K562 (cell line): ENCODE measurements around the gene GPR3. TPM values are rescaled to one million over a fixed set of nuclear protein-coding genes. Genes with fewer than 3 reads are reported as not detected.

Experiments
- DACH1 ChIP-seq: fragments of 450-650 bp; IDR thresholded peaks from 2 replicates; pipeline ENCODE4 v1.6.1; 2018; ENCODE audit not compliant: partially characterized antibody
- EGR1 ChIP-seq: fragments of 450-650 bp; conservative IDR thresholded peaks from 2 replicates; pipeline ENCODE4 v1.6.1; 2017; ENCODE audit warnings: mild to moderate bottlenecking
- HNRNPL ChIP-seq: fragments of 200-400 bp; formaldehyde crosslinking; IDR thresholded peaks from 2 replicates; pipeline ENCODE4 v1.6.1; 2017; ENCODE audit warnings: low read depth, mild to moderate bottlenecking, low read length
- HNRNPLL ChIP-seq: fragments of 200-400 bp; formaldehyde crosslinking; IDR thresholded peaks from 2 replicates; pipeline ENCODE4 v1.6.1; 2017; ENCODE audit warnings: low read length, low read depth, mild to moderate bottlenecking; ENCODE audit not compliant: poor library complexity, severe bottlenecking
- KAT2B ChIP-seq: IDR thresholded peaks from one replicate; pipeline ENCODE4 v1.6.1; 2012; ENCODE audit warnings: low read depth, mild to moderate bottlenecking, control low read depth, inconsistent platforms, low read length, moderate library complexity
- POLR2AphosphoS2 ChIP-seq: IDR thresholded peaks from 2 replicates; pipeline ENCODE4 v1.6.1; 2012; ENCODE audit warnings: low read length, improper control_type of control experiment
- PTBP1 ChIP-seq: fragments of 200-400 bp; formaldehyde crosslinking; IDR thresholded peaks from 2 replicates; pipeline ENCODE4 v1.6.1; 2017; ENCODE audit warnings: low read depth, low read length
- RBFOX2 ChIP-seq: fragments of 200-400 bp; formaldehyde crosslinking; IDR thresholded peaks from 2 replicates; pipeline ENCODE4 v1.6.1; 2017; ENCODE audit warnings: low read depth, mild to moderate bottlenecking, low read length, moderate library complexity
- SRF ChIP-seq, 2 experiments: fragments of 250-450, 450-650 bp in 1 of 2; sonication (Bioruptor Pico) in 1 of 2; sonication (generic) in 1 of 2; formaldehyde crosslinking; IDR thresholded peaks; 2 replicates each; pipeline versions ENCODE4 v1.5.0 to v1.5.1; 2020 to 2022; ENCODE audit warnings: mild to moderate bottlenecking in 1 of 2, missing genetic modification reagents in 1 of 2
- THRAP3 ChIP-seq: fragments of 450-650 bp; IDR thresholded peaks from 2 replicates; pipeline ENCODE4 v1.6.1; 2016; ENCODE audit warnings: mild to moderate bottlenecking, inconsistent platforms, borderline replicate concordance
- ZBTB7A ChIP-seq: IDR thresholded peaks from 2 replicates; pipeline ENCODE4 v1.6.1; 2011; ENCODE audit warnings: low read depth, mild to moderate bottlenecking, low read length, moderate library complexity, borderline replicate concordance; ENCODE audit not compliant: control insufficient read depth
- ZFP30 ChIP-seq: fragments of 250-450 bp; sonication (Bioruptor Pico); IDR thresholded peaks from 2 replicates; pipeline ENCODE4 v1.8.0; 2022; ENCODE audit warnings: moderate library complexity, mild to moderate bottlenecking, inconsistent platforms, borderline replicate concordance
- ZNF175 ChIP-seq: fragments of 200-800 bp; sonication (Bioruptor generic); IDR thresholded peaks from 2 replicates; pipeline ENCODE4 v1.6.1; 2016; ENCODE audit warnings: low read depth, mild to moderate bottlenecking, missing genetic modification characterization, missing compliant biosample characterization
- ZNF316 ChIP-seq: fragments of 450-650 bp; IDR thresholded peaks from 2 replicates; pipeline ENCODE4 v1.6.1; 2016
- ZNF717 ChIP-seq: fragments of 250-450 bp; sonication (Bioruptor Pico); IDR thresholded peaks from 2 replicates; pipeline ENCODE4 v1.5.0; 2021
- polyA plus RNA-seq, 8 experiments: library from polyadenylated mRNA; depleted of rRNA in 4 of 8; stranded (reverse) in 5 of 8; unstranded in 3 of 8; fragments of >200 nt; fragmentation: Nextera tagmentation in 2 of 8; fragmentation: Illumina TruSeq in 1 of 8; extraction: Ambion mirVana in 2 of 8; extraction: Trizol in 1 of 8; gene quantifications; 2 replicates each; pipeline versions ENCODE4 v1.2.1 to v1.2.3, GENCODE V29; 2011 to 2014; ENCODE audit warnings: inconsistent platforms in 1 of 8, missing spikeins in 1 of 8
- total RNA-seq, 7 experiments: library from RNA; depleted of rRNA in 6 of 7; stranded (reverse); fragments of >200 nt in 6 of 7; fragmentation: Illumina TruSeq in 2 of 7; extraction: Trizol in 2 of 7; gene quantifications; 2 replicates each; pipeline versions ENCODE4 v1.2.1 to v1.2.3, GENCODE V29; 2011 to 2021; ENCODE audit warnings: low replicate concordance in 1 of 7
- TF ChIP-seq, protein P1 (sequence below): fragments of 450-650 bp; IDR thresholded peaks from 2 replicates; pipeline ENCODE4 v1.6.1; 2017; ENCODE audit warnings: antibody characterized with exemption, mild to moderate bottlenecking
- TF ChIP-seq, protein P2 (sequence below): sonication (generic); IDR thresholded peaks from 2 replicates; pipeline ENCODE4 v1.6.1; 2016
- TF ChIP-seq, protein P3 (sequence below): fragments of 450-650 bp; IDR thresholded peaks from 2 replicates; pipeline ENCODE4 v1.6.1; 2016; ENCODE audit warnings: antibody characterized with exemption
- TF ChIP-seq, protein P4 (sequence below): sonication (generic); formaldehyde crosslinking; IDR thresholded peaks from 2 replicates; pipeline ENCODE4 v1.8.0; 2023; ENCODE audit warnings: mild to moderate bottlenecking, missing genetic modification reagents

GPR3 gene
- total and polyA plus RNA-seq, 9 of the 15 experiments (the other 6 are each of a cell fraction or from before 2014, with no cell fraction given), result 0.24 to 11.5 (median 3.7) TPM

DNA sequence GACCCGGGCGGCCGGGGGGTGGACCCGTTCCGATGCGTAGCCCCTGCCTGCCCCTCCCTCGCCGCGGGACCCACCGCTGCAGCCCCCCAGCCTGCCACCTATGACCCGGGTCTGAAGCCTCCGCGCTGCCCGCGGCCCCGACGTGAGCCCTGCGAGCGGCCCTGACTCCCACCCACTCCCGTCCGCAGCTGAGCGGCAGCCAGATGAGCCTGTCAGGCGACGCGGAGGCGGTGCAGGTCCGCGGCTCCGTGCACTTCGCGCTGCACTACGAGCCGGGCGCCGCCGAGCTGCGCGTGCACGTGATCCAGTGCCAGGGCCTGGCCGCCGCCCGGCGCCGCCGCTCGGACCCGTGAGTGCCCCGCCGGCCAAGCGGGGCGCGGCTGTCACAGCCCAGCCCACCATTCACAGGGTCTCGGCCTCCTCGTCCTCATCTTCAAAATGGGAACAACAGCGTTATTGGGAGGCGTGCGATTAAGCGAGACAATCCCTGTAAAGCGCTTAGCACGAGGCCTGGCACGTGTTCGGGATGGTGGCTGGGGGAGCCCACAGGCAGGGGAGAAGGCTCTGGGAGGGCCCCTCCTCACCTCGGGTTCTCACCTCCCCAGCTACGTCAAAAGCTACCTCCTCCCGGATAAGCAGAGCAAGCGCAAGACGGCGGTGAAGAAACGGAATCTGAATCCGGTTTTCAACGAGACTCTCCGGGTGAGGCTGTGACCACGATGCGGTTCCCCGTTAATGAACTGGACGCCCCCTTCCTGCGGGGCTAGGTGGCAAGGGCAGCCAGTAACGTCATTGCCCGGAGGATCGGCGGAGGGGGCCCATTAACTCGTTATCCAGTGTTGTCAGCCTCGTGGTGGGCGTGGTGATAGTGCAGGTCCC lies 42.4 kb upstream of the GPR3 start (continued):
- TF ChIP-seq, protein P1, sequence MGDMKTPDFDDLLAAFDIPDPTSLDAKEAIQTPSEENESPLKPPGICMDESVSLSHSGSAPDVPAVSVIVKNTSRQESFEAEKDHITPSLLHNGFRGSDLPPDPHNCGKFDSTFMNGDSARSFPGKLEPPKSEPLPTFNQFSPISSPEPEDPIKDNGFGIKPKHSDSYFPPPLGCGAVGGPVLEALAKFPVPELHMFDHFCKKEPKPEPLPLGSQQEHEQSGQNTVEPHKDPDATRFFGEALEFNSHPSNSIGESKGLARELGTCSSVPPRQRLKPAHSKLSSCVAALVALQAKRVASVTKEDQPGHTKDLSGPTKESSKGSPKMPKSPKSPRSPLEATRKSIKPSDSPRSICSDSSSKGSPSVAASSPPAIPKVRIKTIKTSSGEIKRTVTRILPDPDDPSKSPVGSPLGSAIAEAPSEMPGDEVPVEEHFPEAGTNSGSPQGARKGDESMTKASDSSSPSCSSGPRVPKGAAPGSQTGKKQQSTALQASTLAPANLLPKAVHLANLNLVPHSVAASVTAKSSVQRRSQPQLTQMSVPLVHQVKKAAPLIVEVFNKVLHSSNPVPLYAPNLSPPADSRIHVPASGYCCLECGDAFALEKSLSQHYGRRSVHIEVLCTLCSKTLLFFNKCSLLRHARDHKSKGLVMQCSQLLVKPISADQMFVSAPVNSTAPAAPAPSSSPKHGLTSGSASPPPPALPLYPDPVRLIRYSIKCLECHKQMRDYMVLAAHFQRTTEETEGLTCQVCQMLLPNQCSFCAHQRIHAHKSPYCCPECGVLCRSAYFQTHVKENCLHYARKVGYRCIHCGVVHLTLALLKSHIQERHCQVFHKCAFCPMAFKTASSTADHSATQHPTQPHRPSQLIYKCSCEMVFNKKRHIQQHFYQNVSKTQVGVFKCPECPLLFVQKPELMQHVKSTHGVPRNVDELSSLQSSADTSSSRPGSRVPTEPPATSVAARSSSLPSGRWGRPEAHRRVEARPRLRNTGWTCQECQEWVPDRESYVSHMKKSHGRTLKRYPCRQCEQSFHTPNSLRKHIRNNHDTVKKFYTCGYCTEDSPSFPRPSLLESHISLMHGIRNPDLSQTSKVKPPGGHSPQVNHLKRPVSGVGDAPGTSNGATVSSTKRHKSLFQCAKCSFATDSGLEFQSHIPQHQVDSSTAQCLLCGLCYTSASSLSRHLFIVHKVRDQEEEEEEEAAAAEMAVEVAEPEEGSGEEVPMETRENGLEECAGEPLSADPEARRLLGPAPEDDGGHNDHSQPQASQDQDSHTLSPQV, result no peak
- TF ChIP-seq, protein P2, sequence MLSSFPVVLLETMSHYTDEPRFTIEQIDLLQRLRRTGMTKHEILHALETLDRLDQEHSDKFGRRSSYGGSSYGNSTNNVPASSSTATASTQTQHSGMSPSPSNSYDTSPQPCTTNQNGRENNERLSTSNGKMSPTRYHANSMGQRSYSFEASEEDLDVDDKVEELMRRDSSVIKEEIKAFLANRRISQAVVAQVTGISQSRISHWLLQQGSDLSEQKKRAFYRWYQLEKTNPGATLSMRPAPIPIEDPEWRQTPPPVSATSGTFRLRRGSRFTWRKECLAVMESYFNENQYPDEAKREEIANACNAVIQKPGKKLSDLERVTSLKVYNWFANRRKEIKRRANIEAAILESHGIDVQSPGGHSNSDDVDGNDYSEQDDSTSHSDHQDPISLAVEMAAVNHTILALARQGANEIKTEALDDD, result no peak
- 0 out of 2 replicates have a peak, but pooled peaks have one; percentile 13 for TF ChIP-seq THRAP3
- TF ChIP-seq ZBTB7A, result no peak
- no peak for TF ChIP-seq KAT2B
- TF ChIP-seq, protein P3, sequence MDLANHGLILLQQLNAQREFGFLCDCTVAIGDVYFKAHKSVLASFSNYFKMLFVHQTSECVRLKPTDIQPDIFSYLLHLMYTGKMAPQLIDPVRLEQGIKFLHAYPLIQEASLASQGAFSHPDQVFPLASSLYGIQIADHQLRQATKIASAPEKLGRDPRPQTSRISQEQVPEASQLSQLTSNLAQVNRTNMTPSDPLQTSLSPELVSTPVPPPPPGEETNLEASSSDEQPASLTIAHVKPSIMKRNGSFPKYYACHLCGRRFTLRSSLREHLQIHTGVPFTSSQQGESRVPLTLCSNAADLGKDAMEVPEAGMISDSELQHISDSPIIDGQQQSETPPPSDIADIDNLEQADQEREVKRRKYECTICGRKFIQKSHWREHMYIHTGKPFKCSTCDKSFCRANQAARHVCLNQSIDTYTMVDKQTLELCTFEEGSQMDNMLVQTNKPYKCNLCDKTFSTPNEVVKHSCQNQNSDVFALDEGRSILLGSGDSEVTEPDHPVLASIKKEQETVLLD, result 0 out of 2 replicates have a peak, but pooled peaks have one; percentile 9
- TF ChIP-seq POLR2AphosphoS2, result no peak
- TF ChIP-seq PTBP1, result no peak
- no peak for TF ChIP-seq HNRNPLL
- TF ChIP-seq EGR1, result 0 out of 2 replicates have a peak, but pooled peaks have one; percentile 2
- no peak for TF ChIP-seq ZNF717 (CRISPR knock-in tag)
- TF ChIP-seq RBFOX2, result peak; percentile 13; the same call in 1 of the 2 replicates
- TF ChIP-seq, protein P4, sequence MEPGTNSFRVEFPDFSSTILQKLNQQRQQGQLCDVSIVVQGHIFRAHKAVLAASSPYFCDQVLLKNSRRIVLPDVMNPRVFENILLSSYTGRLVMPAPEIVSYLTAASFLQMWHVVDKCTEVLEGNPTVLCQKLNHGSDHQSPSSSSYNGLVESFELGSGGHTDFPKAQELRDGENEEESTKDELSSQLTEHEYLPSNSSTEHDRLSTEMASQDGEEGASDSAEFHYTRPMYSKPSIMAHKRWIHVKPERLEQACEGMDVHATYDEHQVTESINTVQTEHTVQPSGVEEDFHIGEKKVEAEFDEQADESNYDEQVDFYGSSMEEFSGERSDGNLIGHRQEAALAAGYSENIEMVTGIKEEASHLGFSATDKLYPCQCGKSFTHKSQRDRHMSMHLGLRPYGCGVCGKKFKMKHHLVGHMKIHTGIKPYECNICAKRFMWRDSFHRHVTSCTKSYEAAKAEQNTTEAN (CRISPR knock-in tag), result no peak
- TF ChIP-seq ZNF175 (CRISPR knock-in tag), result no peak
- TF ChIP-seq SRF (CRISPR knock-in tag; IDR thresholded peaks at IDR 0.05), result no peak
- TF ChIP-seq ZNF316, result no peak
- no peak for TF ChIP-seq ZFP30 (CRISPR knock-in tag)
- TF ChIP-seq DACH1, result peak; percentile 31
- no peak; the same call in 1 of the 2 replicates for TF ChIP-seq HNRNPL
